Lung (tissue), 12 donors: ENCODE measurements around the gene PHLDB2. TPM values are rescaled to one million over a fixed set of nuclear protein-coding genes. Genes with fewer than 3 reads are reported as not detected.

ENCODE experiments used
- ATAC-seq: fragments of 200-7000 bp; cut with Tn5 transposase; one replicate; pipeline ENCODE4 v1.9.1; 2020; ENCODE audit warnings: moderate number of reproducible peaks; ENCODE audit not compliant: insufficient read depth, low FRiP score
- DNase-seq, 3 donors: peaks; one replicate each; pipeline ENCODE4 v3.0.0-alpha.2; 2013 to 2017
- H3K27ac ChIP-seq, 2 donors: one replicate each; pipeline ENCODE4 v1.5.1; 2013; ENCODE audit warnings: mild to moderate bottlenecking in 2 of 2, moderate library complexity in 2 of 2, control low read depth in 1 of 2, inconsistent platforms in 1 of 2, low read depth in 1 of 2, low read length in 1 of 2
- H3K27me3 ChIP-seq, 3 donors: one replicate each; pipeline ENCODE4 v1.5.1; 2013; ENCODE audit warnings: low read length in 2 of 3; ENCODE audit not compliant: control insufficient read depth in 3 of 3, insufficient read depth in 3 of 3
- H3K36me3 ChIP-seq, 4 donors: one replicate each; pipeline ENCODE4 v1.5.1; 2013; ENCODE audit warnings: low read length in 4 of 4, mild to moderate bottlenecking in 1 of 4, moderate library complexity in 1 of 4; ENCODE audit not compliant: control insufficient read depth in 4 of 4, insufficient read depth in 4 of 4
- H3K4me1 ChIP-seq, 5 donors: one replicate each; pipeline ENCODE4 v1.5.1; 2013; ENCODE audit warnings: low read length in 5 of 5, mild to moderate bottlenecking in 2 of 5, moderate library complexity in 1 of 5; ENCODE audit not compliant: control insufficient read depth in 5 of 5, insufficient read depth in 5 of 5
- H3K4me3 ChIP-seq: one replicate; pipeline ENCODE4 v1.5.1; 2013; ENCODE audit warnings: mild to moderate bottlenecking, control low read depth, moderate library complexity
- H3K9ac ChIP-seq, 2 donors: one replicate each; pipeline ENCODE4 v1.5.1; 2013; ENCODE audit warnings: low read length in 2 of 2, control low read depth in 1 of 2; ENCODE audit not compliant: insufficient read depth in 1 of 2
- H3K9me3 ChIP-seq, 4 donors: one replicate each; pipeline ENCODE4 v1.5.1; 2013; ENCODE audit warnings: low read length in 3 of 4, mild to moderate bottlenecking in 1 of 4, moderate library complexity in 1 of 4; ENCODE audit not compliant: control insufficient read depth in 4 of 4, insufficient read depth in 3 of 4
- CTCF ChIP-seq: IDR thresholded peaks from 2 replicates; pipeline ENCODE4 v1.5.1; 2012; ENCODE audit warnings: mild to moderate bottlenecking; ENCODE audit errors: control extremely low read depth, extremely low read depth
- WGBS, 2 donors: extraction: QIAGEN DNeasy Blood & Tissue Kit; methylation state at CpG; one replicate each; pipeline ENCODE4 v1.1.7; 2013; 5-methylcytosine and 5-hydroxymethylcytosine counted together
- polyA plus RNA-seq, 2 donors: library from polyadenylated mRNA; stranded (reverse); fragments of 200-250 nt; gene quantifications; one replicate each; pipeline ENCODE4 v1.2.1, GENCODE V29; 2013
- total RNA-seq, 2 donors: library from RNA; depleted of rRNA in 1 of 2; stranded (reverse); fragments of >200 nt in 1 of 2; gene quantifications; one replicate each; pipeline ENCODE4 v1.2.1, GENCODE V29; 2014 to 2021
- donor health status: control.
- donor health status: control.
- donor health status: Bipolar disorder and iron deficiency.
- donor health status: healthy.
- donor health status: DM: yes; HTN: yes; CAD: no.

PHLDB2 gene
- total and polyA plus RNA-seq, 4 donors: 14.4 to 58.1 (median 26.7) TPM

- peaks cover 0 to 30% (median 4%) of the 10 kb centered on the region in 4 donors for H3K36me3 ChIP-seq
- H3K4me1 ChIP-seq: peaks cover 0 to 19% (median 13%) of the 10 kb centered on the region in 5 donors
- TF ChIP-seq CTCF: no peak
- no peak overlapping the region for H3K27ac ChIP-seq
- 76 to 80% methylated on average over 1 of the region's 1 CpG for WGBS, 2 donors
- H3K27me3 ChIP-seq: no peaks in the 10 kb centered on the region
- H3K9ac ChIP-seq: no peak overlapping the region
- H3K9me3 ChIP-seq: no peaks in the 10 kb centered on the region
- ATAC-seq: no peak
- DNase-seq: no peak
- no peak overlapping the region for H3K4me3 ChIP-seq
Observed at GRCh38 chr3:111963424-111963823, 104.4 kb downstream of the PHLDB2 start.

GRCh38 chr3:111965484-111965883, 106.4 kb downstream of the PHLDB2 start:
- 84 to 94% methylated on average over 2 of the region's 2 CpGs for whole genome bisulfite sequencing, 2 donors
- H3K27me3 ChIP-seq: no peaks in the 10 kb centered on the region
- H3K36me3 ChIP-seq: peaks cover 0 to 23% (median 4%) of the 10 kb centered on the region in 4 donors
- no peak overlapping the region for H3K9ac ChIP-seq
- DNase-seq (no peak), ATAC-seq (no peak)
- peaks cover 0 to 36% (median 12%) of the 10 kb centered on the region in 5 donors for H3K4me1 ChIP-seq
- H3K9me3 ChIP-seq: no peaks in the 10 kb centered on the region
- no peak for TF ChIP-seq CTCF
- no peak overlapping the region for H3K27ac ChIP-seq
- no peak overlapping the region for H3K4me3 ChIP-seq

- Histone ChIP-seq H3K36me3 (peaks cover 0 to 22% (median 4%) of the 10 kb centered on the region in 4 donors), H3K9ac (no peak overlapping the region), H3K9me3 (no peaks in the 10 kb centered on the region), H3K27me3 (no peaks in the 10 kb centered on the region), H3K27ac (peak overlapping the region in 1 of 2 donors; percentile 53), H3K4me1 (peaks cover 0 to 52% (median 12%) of the 10 kb centered on the region in 5 donors), H3K4me3 (no peak overlapping the region)
- WGBS, 2 donors: 16 to 24% methylated on average over 3 of the region's 3 CpGs
- ATAC-seq: no peak
- DNase-seq: no peak
- TF ChIP-seq CTCF: no peak
Observed at GRCh38 chr3:111967068-111967467, 108.0 kb downstream of the PHLDB2 start.

- TF ChIP-seq CTCF: peak; percentile 92
- Histone ChIP-seq H3K36me3 (peaks cover 0 to 21% (median 4%) of the 10 kb centered on the region in 4 donors), H3K9me3 (no peaks in the 10 kb centered on the region), H3K27ac (peak overlapping the region in 1 of 2 donors; percentile 53), H3K27me3 (no peaks in the 10 kb centered on the region), H3K4me3 (no peak overlapping the region), H3K4me1 (peaks cover 0 to 58% (median 12%) of the 10 kb centered on the region in 5 donors), H3K9ac (no peak overlapping the region)
- peak; percentile 93 for ATAC-seq
- 10 to 12% methylated on average over 8 of the region's 8 CpGs for WGBS, 2 donors
- peak; percentile 84 to 88 (median 87) for DNase-seq
Observed at GRCh38 chr3:111967651-111968274, 108.7 kb downstream of the PHLDB2 start.
